GM12878 (cell line): Measurements from ENCODE around the gene INTS6L. TPM values are rescaled to one million over a fixed set of nuclear protein-coding genes. Genes with fewer than 3 reads are reported as not detected.

Experiments
- ATAC-seq: fragments of 200-7000 bp; cut with Tn5 transposase; 3 replicates; pipeline ENCODE4 v1.9.1; 2020; ENCODE audit warnings: mild to moderate bottlenecking, moderate library complexity
- BruUV-seq: library from RNA; stranded (reverse); fragments of 400-500 nt; replicated peaks from 2 replicates; lab custom pipeline; 2021; lab: Mats Ljungman, UMichigan
- CTCF ChIA-PET: fragments of 300-600 bp; sonication (Branson Sonifier 250); formaldehyde crosslinking; extraction: SDS; loops from one replicate; lab custom pipeline; 2021; ENCODE audit warnings: inconsistent platforms; lab: Yijun Ruan, JAX
- POLR2A ChIA-PET: fragments of 350-600 bp; formaldehyde crosslinking; extraction: SDS; loops from one replicate; lab custom pipeline; 2021; ENCODE audit warnings: inconsistent platforms; lab: Charles Lee
- RAD21 ChIA-PET: fragments of 300-600 bp; sonication (Branson Sonifier 250); formaldehyde crosslinking; loops from one replicate; lab custom pipeline; 2023; ENCODE audit warnings: antibody characterized with exemption; ENCODE audit not compliant: unreplicated experiment; lab: Charles Lee
- SMC1A ChIA-PET: fragments of 300-600 bp; sonication (Branson Sonifier 250); formaldehyde crosslinking; loops from one replicate; lab custom pipeline; 2023; ENCODE audit not compliant: unreplicated experiment, uncharacterized antibody; lab: Charles Lee
- DNase-seq: peaks from one replicate; pipeline ENCODE4 v3.0.0-alpha.2; 2011; ENCODE audit warnings: low read depth, low spot score
- FAIRE-seq: peaks from 3 replicates; lab custom pipeline; 2011; peaks lifted over from hg19 to GRCh38; lab: Jason Lieb, UNC
- H2AFZ ChIP-seq: 2 replicates; pipeline ENCODE4 v1.6.0; 2011; ENCODE audit warnings: low read depth, low read length, control low read depth; ENCODE audit not compliant: control insufficient read depth
- H3K27ac ChIP-seq: 2 replicates; pipeline ENCODE4 v1.5.1; 2011; ENCODE audit warnings: control low read depth; ENCODE audit not compliant: control insufficient read depth, insufficient read depth
- H3K27me3 ChIP-seq, 2 experiments: replicated peaks in 1 of 2; 2 replicates each; pipeline versions ENCODE4 v1.6.0 to v1.6.1; 2011; ENCODE audit warnings: low read length in 1 of 2; ENCODE audit not compliant: control insufficient read depth in 2 of 2, insufficient read depth in 2 of 2
- H3K36me3 ChIP-seq, 2 experiments: 2 replicates each; pipeline ENCODE4 v1.5.1; 2011; ENCODE audit warnings: low read length in 1 of 2; ENCODE audit not compliant: control insufficient read depth in 2 of 2, insufficient read depth in 2 of 2
- H3K4me1 ChIP-seq: 2 replicates; pipeline ENCODE4 v1.6.1; 2011; ENCODE audit warnings: mild to moderate bottlenecking, low read length, moderate library complexity, mixed read lengths; ENCODE audit not compliant: control insufficient read depth, insufficient read depth
- H3K4me2 ChIP-seq: 2 replicates; pipeline ENCODE4 v1.6.0; 2011; ENCODE audit warnings: control low read depth; ENCODE audit not compliant: control insufficient read depth, insufficient read depth
- H3K4me3 ChIP-seq: fragments of 200-600 bp; sonication (generic); 2 replicates; pipeline ENCODE4 v1.5.1; 2016
- H3K79me2 ChIP-seq: 2 replicates; pipeline ENCODE4 v1.6.0; 2011; ENCODE audit warnings: low read length; ENCODE audit not compliant: control insufficient read depth, insufficient read depth
- H3K9ac ChIP-seq: 2 replicates; pipeline ENCODE4 v1.8.0; 2011; ENCODE audit warnings: low read length, control low read depth, mixed read lengths; ENCODE audit not compliant: control insufficient read depth, insufficient read depth
- H3K9me3 ChIP-seq: replicated peaks from 3 replicates; pipeline ENCODE4 v1.5.1; 2011; ENCODE audit warnings: mild to moderate bottlenecking, low read length; ENCODE audit not compliant: control insufficient read depth, insufficient read depth
- H4K20me1 ChIP-seq: 2 replicates; pipeline ENCODE4 v1.6.0; 2011; ENCODE audit not compliant: control insufficient read depth, insufficient read depth
- ATF7 ChIP-seq: fragments of 450-650 bp; IDR thresholded peaks from 2 replicates; pipeline ENCODE4 v1.6.1; 2016; ENCODE audit warnings: low read depth, mild to moderate bottlenecking
- BCL11A ChIP-seq: IDR thresholded peaks from 2 replicates; pipeline ENCODE4 v1.6.1; 2011; ENCODE audit warnings: low read depth, low read length
- BHLHE40 ChIP-seq, 2 experiments: fragments of 450-650 bp in 1 of 2; IDR thresholded peaks; 2 replicates each; pipeline ENCODE4 v1.6.1; 2011 to 2017; ENCODE audit warnings: low read depth in 2 of 2, borderline replicate concordance in 1 of 2, improper control_type of control experiment in 1 of 2, low read length in 1 of 2, mild to moderate bottlenecking in 1 of 2
- BMI1 ChIP-seq: fragments of 450-650 bp; IDR thresholded peaks from 2 replicates; pipeline ENCODE4 v1.6.1; 2016; ENCODE audit warnings: mild to moderate bottlenecking, moderate library complexity, borderline replicate concordance
- DPF2 ChIP-seq: fragments of 450-650 bp; IDR thresholded peaks from 2 replicates; pipeline ENCODE4 v1.6.1; 2017; ENCODE audit warnings: mild to moderate bottlenecking
- EP300 ChIP-seq, 2 experiments: fragments of 150-350 bp in 1 of 2; IDR thresholded peaks; 2 replicates each; pipeline ENCODE4 v1.6.1; 2011 to 2012; ENCODE audit warnings: low read depth in 2 of 2, low read length in 2 of 2, borderline replicate concordance in 1 of 2, improper control_type of control experiment in 1 of 2, inconsistent platforms in 1 of 2; ENCODE audit not compliant: control insufficient read depth in 1 of 2
- FOXM1 ChIP-seq: IDR thresholded peaks from 2 replicates; pipeline ENCODE4 v1.6.1; 2012; ENCODE audit warnings: low read depth, mild to moderate bottlenecking, inconsistent platforms, low read length, moderate library complexity
- IKZF1 ChIP-seq: fragments of 450-650 bp; conservative IDR thresholded peaks from 2 replicates; pipeline ENCODE4 v1.6.1; 2017; ENCODE audit warnings: antibody characterized with exemption, mild to moderate bottlenecking
- IKZF2 ChIP-seq, 2 experiments: fragments of 450-650 bp; IDR thresholded peaks; 2 replicates each; pipeline ENCODE4 v1.6.1; 2017; ENCODE audit warnings: mild to moderate bottlenecking in 2 of 2, moderate library complexity in 2 of 2
- JUNB ChIP-seq: IDR thresholded peaks from 2 replicates; pipeline ENCODE4 v1.6.1; 2016; ENCODE audit warnings: antibody characterized with exemption, mild to moderate bottlenecking
- MEF2A ChIP-seq: IDR thresholded peaks from 2 replicates; pipeline ENCODE4 v1.6.1; 2011; ENCODE audit warnings: low read depth, mild to moderate bottlenecking, low read length, moderate library complexity; ENCODE audit not compliant: insufficient read depth
- MTA2 ChIP-seq: fragments of 450-650 bp; IDR thresholded peaks from 2 replicates; pipeline ENCODE4 v1.6.1; 2016; ENCODE audit warnings: low read depth, mild to moderate bottlenecking, moderate library complexity
- NFIC ChIP-seq: IDR thresholded peaks from 2 replicates; pipeline ENCODE4 v1.6.1; 2012; ENCODE audit warnings: low read depth, mild to moderate bottlenecking, inconsistent platforms, low read length, moderate library complexity
- NFYA ChIP-seq: IDR thresholded peaks from 2 replicates; pipeline ENCODE4 v1.6.1; 2011; ENCODE audit warnings: low read depth, mild to moderate bottlenecking, low read length, improper control_type of control experiment, borderline replicate concordance
- RUNX3 ChIP-seq: IDR thresholded peaks from 2 replicates; pipeline ENCODE4 v1.6.1; 2012; ENCODE audit warnings: low read length, inconsistent platforms
- SUPT20H ChIP-seq: IDR thresholded peaks from 2 replicates; pipeline ENCODE4 v1.6.1; 2011; ENCODE audit warnings: low read depth, mild to moderate bottlenecking, low read length, moderate library complexity, borderline replicate concordance; ENCODE audit not compliant: control insufficient read depth
- TCF12 ChIP-seq: IDR thresholded peaks from 2 replicates; pipeline ENCODE4 v1.6.1; 2011; ENCODE audit warnings: low read depth, mild to moderate bottlenecking, low read length
- YBX1 ChIP-seq: fragments of 450-650 bp; IDR thresholded peaks from 2 replicates; pipeline ENCODE4 v1.6.1; 2016; ENCODE audit warnings: antibody characterized with exemption
- ZNF217 ChIP-seq: fragments of 450-650 bp; IDR thresholded peaks from 2 replicates; pipeline ENCODE4 v1.6.1; 2017; ENCODE audit warnings: antibody characterized with exemption, mild to moderate bottlenecking
- WGBS: methylation state at CpG from one replicate; pipeline ENCODE4 v1.1.6; 2016; ENCODE audit warnings: low lambda C conversion rate; ENCODE audit not compliant: insufficient replicate concordance, insufficient coverage; ENCODE audit errors: missing lambda C conversion rate; 5-methylcytosine and 5-hydroxymethylcytosine counted together
- in situ Hi-C: fragments of 300-500 bp; cut with MboI; formaldehyde crosslinking; loops from 9 replicates; pipeline ENCODE4 v1.14.3; 2018; ENCODE audit warnings: mixed read lengths
- intact Hi-C: fragments of 100-400 bp; cut with micrococcal nuclease; formaldehyde crosslinking; loops from one replicate; pipeline ENCODE4 v1.14.2; 2022; ENCODE audit not compliant: unreplicated experiment
- polyA plus RNA-seq, 11 experiments: library from polyadenylated mRNA; depleted of rRNA in 4 of 11; unstranded in 6 of 11; stranded (reverse) in 5 of 11; fragments of >200 nt; fragmentation: Nextera tagmentation in 4 of 11; fragmentation: Illumina TruSeq in 1 of 11; extraction: Ambion mirVana in 4 of 11; extraction: Trizol in 1 of 11; gene quantifications; 1 replicate in 1 of 11; 2 replicates in 10 of 11; pipeline versions ENCODE4 v1.2.1 to v1.2.3, GENCODE V29; 2011 to 2016; ENCODE audit warnings: inconsistent platforms in 2 of 11, missing spikeins in 2 of 11, low read depth in 1 of 11
- total RNA-seq, 4 experiments: library from RNA; depleted of rRNA in 3 of 4; stranded (reverse); fragments of >200 nt in 3 of 4; fragmentation: Illumina TruSeq in 1 of 4; extraction: Trizol in 1 of 4; gene quantifications; 2 replicates each; pipeline versions ENCODE4 v1.2.1 to v1.2.3, GENCODE V29; 2013 to 2021
- TF ChIP-seq, protein P1 (sequence below): fragments of 150-350 bp; IDR thresholded peaks from 2 replicates; pipeline ENCODE4 v1.6.1; 2016; ENCODE audit warnings: low read depth, low read length
- TF ChIP-seq, protein P2 (sequence below): IDR thresholded peaks from 2 replicates; pipeline ENCODE4 v1.6.1; 2012; ENCODE audit warnings: low read length, inconsistent platforms

Gene INTS6L
- total and polyA plus RNA-seq, 10 of the 15 experiments (the other 5 are each of a cell fraction or from before 2014, with no cell fraction given): 4.9 to 84.9 (median 15.3) TPM

GRCh38 chrX:135490979-135491514, 29.4 kb upstream of the INTS6L start:
- ChIA-PET POLR2A (interaction anchor here (1.5 to 3.9 kb wide), 2 partner anchors 30 to 41 kb away, joined by 4 to 15 read pairs; partner anchors contain the start of gene INTS6L), CTCF (interaction anchor here (1.1 kb wide), 1 partner anchor 29 kb away, joined by 3 read pairs; no protein-coding TSS in a partner anchor), SMC1A (interaction anchor here (0.8 to 1.6 kb wide), 5 partner anchors 29 to 75 kb away, joined by 3 to 4 read pairs (median 3); no protein-coding TSS in a partner anchor), RAD21 (interaction anchor here (1.0 kb wide), 1 partner anchor 27 kb away, joined by 3 read pairs; no protein-coding TSS in a partner anchor)
- WGBS: 20% methylated on average over 4 of the region's 4 CpGs
- H3K9ac ChIP-seq: no peak overlapping the region
- intact Hi-C loops (no loop called here), in situ Hi-C loops (no loop called here)
- H4K20me1 ChIP-seq: no peaks in the 10 kb centered on the region
- ATAC-seq (peak; percentile 26; the same call in 2 of the 3 replicates), DNase-seq (no peak), FAIRE-seq (no peak)
- no peak overlapping the region for H3K27ac ChIP-seq
- H3K36me3 ChIP-seq: no peaks in the 10 kb centered on the region
- no peaks in the 10 kb centered on the region for H3K9me3 ChIP-seq
- peaks cover 9% of the 10 kb centered on the region for H3K4me1 ChIP-seq
- H3K4me3 ChIP-seq: no peak overlapping the region
- H2AFZ ChIP-seq: no peak overlapping the region
- H3K79me2 ChIP-seq: no peaks in the 10 kb centered on the region
- no peaks in the 10 kb centered on the region for H3K27me3 ChIP-seq
- no peak overlapping the region for H3K4me2 ChIP-seq
- no TSS peak for BruUV-seq
- no peak for TF ChIP-seq SUPT20H
- no peak for TF ChIP-seq YBX1
- TF ChIP-seq, protein P1, sequence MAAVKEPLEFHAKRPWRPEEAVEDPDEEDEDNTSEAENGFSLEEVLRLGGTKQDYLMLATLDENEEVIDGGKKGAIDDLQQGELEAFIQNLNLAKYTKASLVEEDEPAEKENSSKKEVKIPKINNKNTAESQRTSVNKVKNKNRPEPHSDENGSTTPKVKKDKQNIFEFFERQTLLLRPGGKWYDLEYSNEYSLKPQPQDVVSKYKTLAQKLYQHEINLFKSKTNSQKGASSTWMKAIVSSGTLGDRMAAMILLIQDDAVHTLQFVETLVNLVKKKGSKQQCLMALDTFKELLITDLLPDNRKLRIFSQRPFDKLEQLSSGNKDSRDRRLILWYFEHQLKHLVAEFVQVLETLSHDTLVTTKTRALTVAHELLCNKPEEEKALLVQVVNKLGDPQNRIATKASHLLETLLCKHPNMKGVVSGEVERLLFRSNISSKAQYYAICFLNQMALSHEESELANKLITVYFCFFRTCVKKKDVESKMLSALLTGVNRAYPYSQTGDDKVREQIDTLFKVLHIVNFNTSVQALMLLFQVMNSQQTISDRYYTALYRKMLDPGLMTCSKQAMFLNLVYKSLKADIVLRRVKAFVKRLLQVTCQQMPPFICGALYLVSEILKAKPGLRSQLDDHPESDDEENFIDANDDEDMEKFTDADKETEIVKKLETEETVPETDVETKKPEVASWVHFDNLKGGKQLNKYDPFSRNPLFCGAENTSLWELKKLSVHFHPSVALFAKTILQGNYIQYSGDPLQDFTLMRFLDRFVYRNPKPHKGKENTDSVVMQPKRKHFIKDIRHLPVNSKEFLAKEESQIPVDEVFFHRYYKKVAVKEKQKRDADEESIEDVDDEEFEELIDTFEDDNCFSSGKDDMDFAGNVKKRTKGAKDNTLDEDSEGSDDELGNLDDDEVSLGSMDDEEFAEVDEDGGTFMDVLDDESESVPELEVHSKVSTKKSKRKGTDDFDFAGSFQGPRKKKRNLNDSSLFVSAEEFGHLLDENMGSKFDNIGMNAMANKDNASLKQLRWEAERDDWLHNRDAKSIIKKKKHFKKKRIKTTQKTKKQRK: no peak
- TF ChIP-seq NFIC: peak; percentile 68; the same call in 1 of the 2 replicates
- 0 out of 2 replicates have a peak, but pooled peaks have one; percentile 16 for TF ChIP-seq JUNB
- 0 out of 2 replicates have a peak, but pooled peaks have one; percentile 23 for TF ChIP-seq DPF2
- peak; percentile 75 for TF ChIP-seq BMI1
- TF ChIP-seq TCF12: no peak
- peak; percentile 65; a peak in 3 of 4 replicates for TF ChIP-seq IKZF2 (IDR thresholded peaks at IDR 0.05)
- TF ChIP-seq MEF2A: peak; percentile 81
- no peak for TF ChIP-seq ZNF217
- peak; percentile 63 for TF ChIP-seq ATF7
- TF ChIP-seq FOXM1: 0 out of 2 replicates have a peak, but pooled peaks have one; percentile 48
- TF ChIP-seq, protein P2, sequence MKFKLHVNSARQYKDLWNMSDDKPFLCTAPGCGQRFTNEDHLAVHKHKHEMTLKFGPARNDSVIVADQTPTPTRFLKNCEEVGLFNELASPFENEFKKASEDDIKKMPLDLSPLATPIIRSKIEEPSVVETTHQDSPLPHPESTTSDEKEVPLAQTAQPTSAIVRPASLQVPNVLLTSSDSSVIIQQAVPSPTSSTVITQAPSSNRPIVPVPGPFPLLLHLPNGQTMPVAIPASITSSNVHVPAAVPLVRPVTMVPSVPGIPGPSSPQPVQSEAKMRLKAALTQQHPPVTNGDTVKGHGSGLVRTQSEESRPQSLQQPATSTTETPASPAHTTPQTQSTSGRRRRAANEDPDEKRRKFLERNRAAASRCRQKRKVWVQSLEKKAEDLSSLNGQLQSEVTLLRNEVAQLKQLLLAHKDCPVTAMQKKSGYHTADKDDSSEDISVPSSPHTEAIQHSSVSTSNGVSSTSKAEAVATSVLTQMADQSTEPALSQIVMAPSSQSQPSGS: peak; percentile 62; the same call in 1 of the 2 replicates
- peak; percentile 57 for TF ChIP-seq IKZF1
- 0 out of 2 replicates have a peak, but pooled peaks have one; percentile 58 for TF ChIP-seq BCL11A
- no peak for TF ChIP-seq NFYA
- TF ChIP-seq MTA2: peak; percentile 87
- peak; percentile 79 to 86 for TF ChIP-seq BHLHE40 (IDR thresholded peaks at IDR 0.05; ENCODE audit: borderline replicate concordance in 1 of 2, low read depth in 2 of 2, low read length in 1 of 2)
- TF ChIP-seq RUNX3: peak; percentile 75
- TF ChIP-seq EP300 (IDR thresholded peaks at IDR 0.05; ENCODE audit: borderline replicate concordance in 1 of 2, control insufficient read depth in 1 of 2, low read depth in 2 of 2, low read length in 2 of 2): peak; percentile 17 to 23; a peak in 1 of 4 replicates
